ENCODE results near the gene C6orf136.
A peak's percentile ranks its signal among the peaks of the same experiment; 100 is the strongest.
"Not testable (repeated sequence)": the region's sequence is repeated elsewhere in the genome, so short reads cannot be mapped to it uniquely, and the experiment has no call there.

Gene C6orf136

DNA sequence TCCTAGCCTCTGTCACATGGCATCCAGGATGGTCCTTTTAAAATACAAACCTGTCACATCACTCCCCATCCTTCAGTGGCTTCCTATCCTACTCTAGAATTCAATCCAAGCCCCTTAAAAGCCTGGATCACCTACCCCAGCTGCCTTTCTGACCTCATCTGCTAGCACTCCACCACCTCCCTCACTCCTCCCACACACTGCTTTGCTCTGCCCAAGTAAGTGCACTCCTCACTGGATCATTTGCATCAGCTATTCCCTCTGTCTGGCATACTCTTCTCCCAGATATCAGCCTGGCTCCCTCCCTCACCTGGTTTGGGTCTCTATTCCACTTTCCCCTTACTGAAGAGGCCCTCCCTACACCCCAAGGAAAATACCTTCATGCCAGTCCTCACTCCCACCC, 10.5 kb downstream of the C6orf136 start:
- DNase-seq (ENCODE audit: low read depth in 2 of 2, low spot score in 1 of 2): no peak

- DNase-seq (ENCODE audit: low read depth in 2 of 2, low spot score in 1 of 2): not testable (repeated sequence)
Measured at GRCh38 chr6:30657922-30658321, 11.0 kb downstream of the C6orf136 start.

- no peak for DNase-seq (ENCODE audit: low read depth in 2 of 2, low spot score in 1 of 2)
Measured at GRCh38 chr6:30664994-30665767, 18.2 kb downstream of the C6orf136 start.

GRCh38 chr6:30666300-30666699, 19.4 kb downstream of the C6orf136 start:
- DNase-seq (ENCODE audit: low read depth in 2 of 2, low spot score in 1 of 2): peak in 1 of 2 donors; percentile 56

GRCh38 chr6:30670760-30671527, 24.0 kb downstream of the C6orf136 start:
- no peak for DNase-seq (ENCODE audit: low read depth in 2 of 2, low spot score in 1 of 2)

GRCh38 chr6:30672445-30673253, 25.7 kb downstream of the C6orf136 start, which contains the start of gene DHX16:
Gene DHX16 (minus strand): TSS chr6:30673006. CDS start chr6:30672841, 165 bp downstream.
- DNase-seq (ENCODE audit: low read depth in 2 of 2, low spot score in 1 of 2): peak; percentile 82 to 83

GRCh38 chr6:30676660-30677285, 29.8 kb downstream of the C6orf136 start:
- no peak for DNase-seq (ENCODE audit: low read depth in 2 of 2, low spot score in 1 of 2)

DNA sequence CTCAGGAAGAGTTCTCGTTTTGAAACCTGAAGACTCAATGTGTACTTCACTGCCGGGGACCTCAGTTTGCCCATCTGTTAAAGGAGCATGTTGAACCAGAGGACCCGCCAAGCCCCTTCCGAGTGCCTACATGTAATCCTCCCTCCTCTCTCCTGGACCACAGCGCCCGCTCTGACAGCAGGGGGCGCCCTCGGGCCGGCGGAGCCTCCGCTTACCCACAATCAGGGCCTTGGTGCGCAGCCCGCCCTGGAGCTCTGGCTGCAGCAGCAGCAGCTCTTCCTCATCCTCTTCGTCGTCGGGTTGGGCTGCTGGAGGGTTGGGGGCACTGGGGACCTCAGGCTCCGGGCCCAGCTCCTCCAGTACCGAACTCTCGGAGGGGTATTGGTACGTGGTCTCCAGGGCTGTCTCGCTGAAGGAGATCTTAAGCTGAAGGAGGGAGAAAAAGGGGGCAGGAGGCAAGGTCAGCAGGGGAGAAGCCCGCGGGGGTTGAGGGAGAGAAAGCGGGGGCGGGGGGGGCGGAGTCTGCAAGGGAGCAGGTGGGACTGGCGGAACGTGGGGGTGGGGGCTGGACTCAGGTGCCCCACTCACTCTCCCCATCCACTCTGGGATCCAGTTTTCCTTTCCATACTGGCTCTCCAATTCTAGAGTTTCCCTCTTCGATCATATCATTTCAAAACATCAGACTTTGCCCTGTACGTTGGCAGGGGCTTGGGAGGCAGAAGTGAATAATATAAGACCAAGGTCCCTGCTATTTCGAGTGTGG, 32.2 kb downstream of the C6orf136 start:
- DNase-seq (ENCODE audit: low read depth in 2 of 2, low spot score in 1 of 2): peak; percentile 76 to 85

DNA sequence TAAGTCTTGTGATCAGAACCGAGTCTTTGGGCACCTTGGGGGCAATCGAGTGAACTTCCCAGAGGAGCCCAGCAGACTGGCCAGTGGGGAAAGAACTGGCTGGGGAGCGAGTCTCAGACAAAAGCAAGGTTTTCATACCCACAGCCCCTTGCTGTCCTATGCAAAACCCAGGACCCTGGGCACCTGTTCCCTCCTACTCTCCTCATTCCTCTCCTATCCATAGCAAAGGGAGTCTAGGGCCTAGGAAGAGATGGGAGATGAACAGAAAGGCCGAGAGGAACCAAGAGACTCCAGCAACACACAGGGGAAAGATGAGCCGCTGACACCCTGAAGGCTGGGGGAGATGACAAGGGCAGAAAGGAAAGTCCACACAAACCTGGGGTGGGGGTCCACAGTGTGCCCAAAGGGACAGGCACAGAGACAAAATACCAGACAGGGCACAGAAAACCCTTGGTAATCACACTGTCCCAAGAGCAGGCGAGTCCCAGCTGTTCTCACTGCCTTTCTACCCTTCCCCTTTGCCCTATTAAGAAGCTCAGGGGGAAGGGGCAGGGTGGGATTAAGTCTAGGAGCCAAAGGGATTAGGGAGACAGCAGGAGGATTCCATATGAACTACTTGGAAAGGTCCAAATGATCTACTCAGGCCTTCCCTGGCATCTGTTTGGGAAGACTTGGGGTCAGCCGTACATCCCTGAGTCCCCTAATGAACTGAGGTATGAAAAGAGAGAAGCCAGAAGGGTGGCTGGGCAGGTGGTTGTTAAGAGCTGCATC, 33.0 kb downstream of the C6orf136 start:
- no peak for DNase-seq (ENCODE audit: low read depth in 2 of 2, low spot score in 1 of 2)

DNA sequence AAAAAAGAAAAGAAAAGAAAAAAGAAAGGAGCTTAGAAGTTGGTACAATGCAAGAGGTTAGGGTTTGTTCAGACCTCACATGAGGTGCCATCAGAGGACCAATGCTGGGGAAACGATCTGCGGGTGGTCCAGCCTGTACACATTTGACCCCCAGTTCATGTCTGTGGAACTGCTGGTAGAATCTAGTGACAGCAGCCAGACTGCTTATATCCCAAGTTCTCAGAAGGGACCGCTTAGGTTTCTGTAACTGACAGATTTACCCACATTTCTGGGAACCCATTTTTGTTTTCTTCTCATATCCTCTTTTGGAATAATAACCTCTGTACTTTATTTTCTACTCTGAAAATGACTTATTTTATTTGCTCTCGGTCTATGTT, 34.8 kb downstream of the C6orf136 start:
- no peak for DNase-seq (ENCODE audit: low read depth in 2 of 2, low spot score in 1 of 2)

- DNase-seq (ENCODE audit: low read depth in 2 of 2, low spot score in 1 of 2): peak; percentile 55 to 77
Measured at GRCh38 chr6:30682143-30683117, 35.5 kb downstream of the C6orf136 start.

- no peak for DNase-seq (ENCODE audit: low read depth in 2 of 2, low spot score in 1 of 2)
Measured at GRCh38 chr6:30683183-30683979, 36.4 kb downstream of the C6orf136 start.

GRCh38 chr6:30683980-30684338, 37.0 kb downstream of the C6orf136 start:
- no peak for DNase-seq (ENCODE audit: low read depth in 2 of 2, low spot score in 1 of 2)

DNA sequence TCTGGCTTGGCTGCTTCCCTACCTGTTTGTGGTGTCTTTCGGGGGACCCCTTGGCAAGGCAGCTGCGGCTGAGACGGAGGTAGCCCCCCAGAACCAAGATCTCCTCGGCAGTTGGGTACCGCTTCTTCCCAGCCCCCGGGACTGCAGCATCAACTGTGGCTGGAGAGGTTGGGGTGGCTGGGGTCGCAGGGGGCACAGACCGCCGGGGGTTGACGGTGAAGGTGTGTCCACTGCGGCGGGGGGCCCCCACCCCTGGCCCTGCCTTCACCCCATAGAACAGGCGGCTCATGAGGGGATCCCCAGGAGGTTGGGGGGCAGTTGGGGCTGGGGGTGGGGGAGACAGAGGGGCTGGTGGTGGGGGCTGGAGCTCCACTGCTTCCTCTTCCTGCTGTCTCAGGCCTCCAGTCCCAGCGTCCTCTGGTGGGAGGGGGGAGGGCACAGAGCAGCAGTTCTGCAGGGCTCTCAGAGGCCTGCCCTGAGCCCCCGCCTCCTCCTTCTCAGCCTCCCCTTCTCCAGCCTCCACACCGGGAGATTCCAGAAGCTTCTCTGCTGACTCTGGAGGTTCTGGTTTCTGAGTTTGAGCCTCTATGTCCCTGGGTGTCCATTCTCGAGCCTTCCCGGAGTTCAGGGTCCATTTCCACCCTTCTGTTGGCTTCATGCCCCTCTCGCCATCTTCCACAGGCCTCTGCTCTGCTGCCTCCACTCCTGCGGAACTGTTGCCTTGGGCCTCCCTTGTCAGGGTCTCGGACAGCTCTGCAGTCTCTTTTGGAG, 37.6 kb downstream of the C6orf136 start:
- peak in 1 of 2 donors; percentile 40 for DNase-seq (ENCODE audit: low read depth in 2 of 2, low spot score in 1 of 2)

DNA sequence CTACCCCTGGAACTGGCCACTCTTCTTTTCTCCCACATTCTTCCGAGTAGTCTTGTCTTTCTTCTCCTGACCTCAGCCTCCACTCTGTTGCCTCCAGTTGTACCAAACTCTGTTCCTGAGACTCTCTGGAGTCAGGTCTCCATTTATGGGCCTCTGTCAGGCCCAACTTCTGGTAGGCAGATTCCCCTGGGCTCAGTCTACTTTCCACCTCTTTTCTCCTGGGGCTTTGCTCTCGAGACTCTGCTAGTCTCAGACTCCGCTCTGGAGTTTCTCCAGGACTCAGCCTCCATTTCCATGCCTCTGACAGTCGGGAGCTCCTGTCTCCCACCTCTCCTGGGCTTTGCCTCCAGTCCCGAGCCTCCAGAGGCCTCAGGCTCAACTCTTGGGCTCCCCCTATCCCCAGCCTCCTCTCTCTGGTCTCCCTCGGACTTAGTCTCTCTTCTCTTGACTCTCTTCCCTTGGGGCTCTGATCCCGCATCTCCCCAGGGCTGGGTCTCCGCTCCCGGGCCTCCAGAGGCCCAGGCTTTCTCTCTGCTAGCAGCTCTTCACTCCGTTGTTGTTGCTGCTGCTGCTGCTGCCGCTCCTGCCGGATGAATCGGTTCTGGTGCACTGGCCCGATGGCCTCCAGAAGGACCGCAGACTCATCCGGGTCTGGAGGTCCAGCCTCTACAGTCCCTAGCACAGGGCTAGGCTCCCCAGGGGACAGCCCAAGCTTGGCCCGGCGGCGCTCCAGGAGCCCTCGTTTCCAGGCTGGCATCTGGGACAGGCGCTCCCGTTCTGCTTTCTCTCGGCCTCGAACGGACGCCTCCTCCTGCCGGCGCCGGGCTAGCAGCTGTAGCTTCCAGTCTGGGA, 38.5 kb downstream of the C6orf136 start:
- DNase-seq (ENCODE audit: low read depth in 2 of 2, low spot score in 1 of 2): no peak
